NCI-H1417 treated with DMSO at 0.1 percent for 48 hours (cell line): ENCODE measurements around the gene ITPR1.

Experiments
- DNase-seq: peaks from one replicate; lab custom pipeline; 2025; lab: John Stamatoyannopoulos, UW

The ITPR1 gene

GRCh38 chr3:4533489-4534443 lies 40.6 kb downstream of the ITPR1 start:
- no peak for DNase-seq

GRCh38 chr3:4534906-4535305 lies 41.8 kb downstream of the ITPR1 start:
- no peak for DNase-seq

DNA sequence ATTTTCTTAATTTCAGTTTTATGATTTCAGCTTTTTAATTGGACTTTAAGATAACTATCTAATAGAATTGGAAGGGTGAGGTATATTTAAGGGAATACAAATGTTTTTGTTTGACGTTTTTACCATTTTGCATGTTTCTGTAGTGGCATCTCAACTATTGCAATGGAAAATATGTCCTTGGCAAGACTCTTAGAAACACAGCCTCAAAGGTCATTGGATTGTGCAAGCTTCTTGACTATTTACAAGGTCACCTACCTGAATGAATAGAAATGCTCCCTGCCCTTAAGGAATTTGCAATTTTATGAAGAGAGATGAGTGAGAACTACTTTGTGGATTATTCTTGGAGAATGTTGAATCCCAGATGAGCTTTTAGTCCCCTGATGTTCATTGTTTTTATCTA lies 43.1 kb downstream of the ITPR1 start:
- DNase-seq = no peak

DNA sequence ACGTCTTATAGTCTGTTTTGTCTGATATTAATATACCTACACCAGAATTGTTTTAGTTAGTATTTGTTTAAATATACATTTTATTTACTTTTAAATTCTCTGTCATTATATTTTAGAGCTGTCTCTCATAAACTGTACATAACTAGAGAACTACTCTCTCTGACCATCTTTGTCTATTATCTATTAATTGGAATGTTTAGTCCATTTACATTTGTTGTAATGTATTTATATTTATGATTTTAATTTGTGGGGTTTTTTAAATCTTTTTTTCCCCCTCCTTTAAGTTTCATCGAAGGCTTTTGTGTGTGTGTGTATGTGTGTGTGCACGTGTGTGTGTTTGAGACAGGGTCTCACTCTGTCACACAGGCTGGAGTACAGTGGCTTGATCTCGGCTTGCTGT lies 47.1 kb downstream of the ITPR1 start:
- no peak for DNase-seq

DNA sequence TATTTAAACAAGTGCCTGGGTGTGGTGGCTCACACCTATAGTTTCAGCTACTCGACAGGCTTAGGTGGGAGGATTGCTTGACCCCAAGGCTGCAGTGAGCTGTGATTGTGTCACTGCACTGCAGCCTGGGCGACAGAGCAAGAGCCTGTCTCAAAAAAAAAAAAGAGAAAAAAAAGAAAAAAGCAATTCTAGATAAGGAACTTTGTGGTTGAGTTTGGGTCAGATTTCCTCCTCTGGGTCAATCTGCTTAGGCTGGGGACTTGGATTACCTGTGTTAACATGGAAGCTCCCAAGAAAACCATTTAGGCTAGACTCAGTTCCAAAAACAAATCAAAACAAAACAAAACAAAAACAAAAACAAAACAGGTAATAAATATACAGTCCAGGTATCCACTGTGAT lies 50.0 kb downstream of the ITPR1 start:
- no peak for DNase-seq

- DNase-seq = no peak
Observed at GRCh38 chr3:4546346-4547178, 53.4 kb downstream of the ITPR1 start.

- no peak for DNase-seq
Observed at GRCh38 chr3:4547799-4548198, 54.7 kb downstream of the ITPR1 start.

- no peak for DNase-seq
Observed at GRCh38 chr3:4548356-4548755, 55.2 kb downstream of the ITPR1 start.

DNA sequence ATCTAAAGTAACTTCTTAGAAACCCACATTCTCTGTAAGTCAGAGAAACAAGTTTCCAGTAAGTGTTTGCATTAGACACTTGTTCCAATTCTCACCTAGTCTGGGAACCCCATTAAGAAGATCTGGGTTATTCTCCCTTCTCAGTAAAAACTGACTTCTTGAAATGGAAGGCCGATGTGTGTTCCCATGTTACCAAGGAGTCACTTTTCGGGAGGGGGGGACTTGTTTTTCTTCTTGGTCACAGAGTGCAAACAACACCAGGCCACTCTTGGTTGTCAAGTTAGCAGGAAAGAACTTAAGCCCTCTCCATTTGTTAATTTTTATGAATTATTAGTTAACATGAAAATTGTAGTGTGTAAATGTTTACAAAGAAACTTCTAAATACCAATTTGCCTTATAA lies 55.6 kb downstream of the ITPR1 start:
- no peak for DNase-seq

- no peak for DNase-seq
Observed at GRCh38 chr3:4549896-4550295, 56.7 kb downstream of the ITPR1 start.

DNA sequence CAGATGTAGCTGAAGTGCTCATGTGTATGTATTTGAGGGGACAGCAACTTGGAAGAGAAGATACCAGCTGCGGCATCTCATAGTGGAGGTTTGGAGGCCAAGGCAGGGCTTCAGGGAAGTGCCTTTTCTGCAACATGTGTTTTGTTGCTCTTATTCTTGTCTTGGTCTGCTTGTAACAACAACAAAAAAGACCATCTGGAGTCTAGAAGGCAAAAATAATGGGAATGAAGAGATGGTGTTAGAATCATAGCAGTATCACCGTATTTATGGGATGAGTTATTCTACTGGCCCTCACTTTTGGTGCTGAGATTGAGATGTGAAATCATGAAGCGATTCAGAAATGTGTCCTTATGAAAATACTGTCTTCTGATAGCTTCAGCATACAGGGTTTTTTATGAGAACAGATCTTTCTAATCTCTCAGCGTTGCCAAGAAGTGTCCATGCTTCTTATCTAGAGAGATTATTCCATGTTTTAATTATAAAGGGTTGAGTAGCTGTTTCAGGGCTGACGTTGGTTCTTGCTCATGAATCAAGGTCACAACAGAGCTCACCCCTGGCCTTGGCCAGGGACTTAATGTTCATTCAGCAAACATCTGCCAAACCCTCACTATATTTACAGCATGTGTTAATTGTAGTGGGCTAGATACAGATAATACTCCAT lies 58.0 kb downstream of the ITPR1 start:
- no peak for DNase-seq

DNA sequence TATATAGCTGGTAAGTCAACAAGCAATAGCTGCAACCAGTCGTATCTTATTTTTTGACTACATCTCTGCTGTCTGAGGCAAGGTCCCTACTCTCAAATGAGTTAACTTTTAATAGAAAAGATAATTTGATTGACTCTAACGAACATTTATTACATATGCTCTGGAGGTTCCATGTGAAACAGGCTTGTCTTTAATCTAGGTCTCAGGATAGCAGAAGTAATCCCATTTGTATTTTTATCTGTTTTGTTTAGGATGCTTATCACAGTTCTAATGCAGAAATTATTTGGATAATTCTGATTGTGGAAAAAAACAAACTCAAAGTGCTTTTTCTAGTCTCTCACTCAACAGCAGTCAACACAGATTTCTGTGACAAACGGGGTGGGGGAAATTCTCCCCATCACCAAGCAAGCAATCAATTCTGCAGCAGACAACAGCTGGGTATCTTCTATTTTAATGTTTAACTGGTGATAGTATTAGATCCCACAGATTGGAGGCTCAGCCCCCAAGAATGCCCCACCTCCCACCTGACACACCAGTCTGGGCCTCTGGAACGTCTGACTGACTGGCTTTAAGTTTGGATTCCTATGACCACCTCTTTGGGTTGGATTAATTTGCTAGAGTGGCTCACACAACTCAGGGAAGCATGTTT lies 58.8 kb downstream of the ITPR1 start:
- DNase-seq = no peak

GRCh38 chr3:4552811-4553210 lies 59.7 kb downstream of the ITPR1 start:
- DNase-seq = no peak

DNA sequence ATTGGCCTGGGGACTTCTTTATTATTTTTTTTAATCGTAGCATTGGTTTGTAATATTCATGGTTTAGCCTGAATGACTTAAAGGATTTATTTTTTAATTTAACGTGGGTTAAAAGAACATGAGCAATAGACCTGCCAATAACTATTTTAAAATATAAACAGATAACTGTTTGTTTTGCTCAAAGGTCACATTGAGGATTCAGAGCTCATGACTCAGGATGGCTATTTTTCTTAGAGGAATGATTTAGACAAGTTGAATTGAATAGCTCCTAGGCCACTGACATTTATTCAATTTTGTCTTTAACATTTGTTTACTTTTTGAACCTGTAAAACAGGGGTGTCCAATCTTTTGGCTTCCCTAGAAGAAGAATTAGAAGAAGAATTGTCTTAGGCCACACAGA lies 68.5 kb downstream of the ITPR1 start:
- no peak for DNase-seq

GRCh38 chr3:4562595-4562994 lies 69.4 kb downstream of the ITPR1 start:
- no peak for DNase-seq

DNA sequence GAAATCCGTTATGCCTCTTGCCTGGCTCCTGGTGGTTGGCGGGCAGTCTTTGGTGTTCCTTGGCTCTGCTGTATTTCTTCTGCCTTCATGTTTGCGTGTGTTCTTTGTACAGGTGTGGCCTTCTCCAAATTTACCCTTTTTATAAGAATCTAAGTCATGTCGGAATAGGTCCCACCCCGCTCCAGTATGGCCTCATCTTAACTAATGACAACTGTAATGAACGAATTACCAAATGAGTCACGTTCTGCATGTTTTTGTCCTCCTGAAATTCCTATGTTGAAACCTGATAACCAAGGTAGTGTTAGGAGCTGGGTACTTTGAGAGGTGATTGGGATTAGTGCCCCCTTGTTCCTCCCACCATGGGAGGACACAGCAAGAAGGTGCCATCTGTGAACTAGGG lies 71.1 kb downstream of the ITPR1 start:
- no peak for DNase-seq

GRCh38 chr3:4564928-4565586 lies 71.9 kb downstream of the ITPR1 start:
- no peak for DNase-seq

- DNase-seq = no peak
Observed at GRCh38 chr3:4565809-4566501, 72.8 kb downstream of the ITPR1 start.

DNA sequence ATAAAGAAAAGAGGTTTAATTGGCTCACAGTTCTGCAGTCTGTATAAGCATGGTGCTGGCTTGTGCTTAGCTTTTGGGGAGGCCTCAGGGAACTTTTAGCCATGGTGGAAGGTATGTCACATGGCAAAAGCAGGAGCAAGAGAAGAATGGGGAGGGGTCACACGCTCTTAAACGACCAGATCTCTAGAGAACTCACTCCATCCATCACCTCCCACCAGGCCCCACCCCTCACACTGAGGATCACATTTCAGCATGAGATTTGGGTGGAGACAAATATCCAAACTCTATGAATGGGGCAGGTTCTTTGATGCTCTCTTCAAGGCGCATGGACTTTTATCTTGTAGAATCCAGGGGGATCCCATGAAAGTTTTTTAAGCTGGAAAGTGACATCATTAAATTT lies 75.7 kb downstream of the ITPR1 start:
- DNase-seq = no peak

GRCh38 chr3:4570840-4571621 lies 77.9 kb downstream of the ITPR1 start:
- no peak for DNase-seq
